ENCODE results near the gene SNAP29. TPM values are rescaled to one million over a fixed set of nuclear protein-coding genes. Genes with fewer than 3 reads are reported as not detected.

The SNAP29 gene
- total and polyA plus RNA-seq, 9 of the 15 experiments (the other 6 are each of a cell fraction or from before 2014, with no cell fraction given): 19.5 to 250 (median 75.9) TPM

DNA sequence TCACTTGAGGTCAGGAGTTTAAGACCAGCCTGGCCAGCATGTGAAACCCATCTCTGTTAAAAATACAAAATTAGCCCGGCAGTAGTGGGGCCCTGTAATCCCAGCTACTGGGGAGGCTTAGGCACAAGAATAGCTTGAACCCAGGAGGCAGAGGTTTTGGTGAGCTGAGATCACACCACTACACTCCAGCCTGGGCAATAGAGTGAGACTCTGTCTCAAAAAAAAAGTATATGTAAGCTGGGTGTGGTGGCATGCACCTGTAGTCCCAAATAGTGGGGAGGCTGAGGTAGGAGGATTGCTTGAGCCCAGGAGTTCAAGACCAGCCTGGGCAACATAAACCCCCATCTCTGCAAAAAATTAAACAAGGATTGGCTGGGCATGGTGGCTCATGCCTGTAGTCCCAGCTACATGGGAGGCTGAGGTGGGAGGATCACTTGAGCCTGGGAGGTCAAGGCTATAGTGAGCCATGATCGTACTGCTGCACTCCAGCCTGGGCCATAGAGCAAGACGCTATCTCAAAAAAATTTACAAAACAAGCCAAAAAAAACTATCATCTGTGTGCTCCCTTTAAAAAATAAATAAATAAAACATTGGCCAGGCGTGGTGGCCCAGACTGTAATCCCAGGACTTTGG, 69.2 kb downstream of the SNAP29 start (continued):
- TF ChIP-seq, protein P1, sequence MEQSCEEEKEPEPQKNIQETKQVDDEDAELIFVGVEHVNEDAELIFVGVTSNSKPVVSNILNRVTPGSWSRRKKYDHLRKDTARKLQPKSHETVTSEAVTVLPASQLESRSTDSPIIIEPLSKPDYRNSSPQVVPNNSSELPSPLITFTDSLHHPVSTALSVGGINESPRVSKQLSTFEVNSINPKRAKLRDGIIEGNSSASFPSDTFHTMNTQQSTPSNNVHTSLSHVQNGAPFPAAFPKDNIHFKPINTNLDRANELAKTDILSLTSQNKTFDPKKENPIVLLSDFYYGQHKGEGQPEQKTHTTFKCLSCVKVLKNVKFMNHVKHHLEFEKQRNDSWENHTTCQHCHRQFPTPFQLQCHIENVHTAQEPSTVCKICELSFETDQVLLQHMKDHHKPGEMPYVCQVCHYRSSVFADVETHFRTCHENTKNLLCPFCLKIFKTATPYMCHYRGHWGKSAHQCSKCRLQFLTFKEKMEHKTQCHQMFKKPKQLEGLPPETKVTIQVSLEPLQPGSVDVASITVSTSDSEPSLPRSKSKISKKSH (CRISPR knock-in tag; IDR thresholded peaks at IDR 0.05): 0 out of 2 replicates have a peak, but pooled peaks have one; percentile 23
- TF ChIP-seq DMBX1 (CRISPR knock-in tag; IDR thresholded peaks at IDR 0.05; ENCODE audit: borderline replicate concordance) (no peak; the same call in 1 of the 2 replicates), ZNF184 (CRISPR knock-in tag; IDR thresholded peaks at IDR 0.05) (no peak), ZNF324 (CRISPR knock-in tag; IDR thresholded peaks at IDR 0.05) (no peak), NR2F6 (CRISPR knock-in tag; IDR thresholded peaks at IDR 0.05) (no peak), BRF1 (IDR thresholded peaks at IDR 0.05; ENCODE audit: borderline replicate concordance, extremely low read depth, insufficient read length) (no peak), CREB3 (tag; conservative IDR thresholded peaks at IDR 0.05; ENCODE audit: low read depth) (no peak), RHOXF2B (CRISPR knock-in tag; conservative IDR thresholded peaks at IDR 0.05) (no peak), RCOR1 (IDR thresholded peaks at IDR 0.05; ENCODE audit: borderline replicate concordance in 1 of 2, low read depth in 2 of 2, low read length in 2 of 2) (no peak), VEZF1 (CRISPR knock-in tag; IDR thresholded peaks at IDR 0.05) (no peak), SMAD1 (IDR thresholded peaks at IDR 0.05; ENCODE audit: low read depth, low read length, partially characterized antibody) (no peak), ELK1 (CRISPR knock-in tag; IDR thresholded peaks at IDR 0.05) (no peak), E4F1 (CRISPR knock-in tag; IDR thresholded peaks at IDR 0.05; ENCODE audit: borderline replicate concordance) (no peak), PTTG1 (tag; IDR thresholded peaks at IDR 0.05; ENCODE audit: low read depth) (no peak), ZNF217 (CRISPR knock-in tag; IDR thresholded peaks at IDR 0.05) (no peak), ZNF282 (CRISPR knock-in tag; IDR thresholded peaks at IDR 0.05) (peak; percentile 79; the same call in 1 of the 2 replicates), FOS (IDR thresholded peaks at IDR 0.05; ENCODE audit: extremely low read depth, insufficient read length) (no peak)
- TF ChIP-seq, protein P2, sequence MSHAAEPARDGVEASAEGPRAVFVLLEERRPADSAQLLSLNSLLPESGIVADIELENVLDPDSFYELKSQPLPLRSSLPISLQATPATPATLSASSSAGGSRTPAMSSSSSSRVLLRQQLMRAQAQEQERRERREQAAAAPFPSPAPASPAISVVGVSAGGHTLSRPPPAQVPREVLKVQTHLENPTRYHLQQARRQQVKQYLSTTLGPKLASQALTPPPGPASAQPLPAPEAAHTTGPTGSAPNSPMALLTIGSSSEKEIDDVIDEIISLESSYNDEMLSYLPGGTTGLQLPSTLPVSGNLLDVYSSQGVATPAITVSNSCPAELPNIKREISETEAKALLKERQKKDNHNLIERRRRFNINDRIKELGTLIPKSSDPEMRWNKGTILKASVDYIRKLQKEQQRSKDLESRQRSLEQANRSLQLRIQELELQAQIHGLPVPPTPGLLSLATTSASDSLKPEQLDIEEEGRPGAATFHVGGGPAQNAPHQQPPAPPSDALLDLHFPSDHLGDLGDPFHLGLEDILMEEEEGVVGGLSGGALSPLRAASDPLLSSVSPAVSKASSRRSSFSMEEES (CRISPR knock-in tag; IDR thresholded peaks at IDR 0.05): no peak; the same call in 1 of the 2 replicates
